ENCODE results near the gene GABRD.
"Not testable (repeated sequence)": the region's sequence is repeated elsewhere in the genome, so short reads cannot be mapped to it uniquely, and the experiment has no call there.

The GABRD gene

DNA sequence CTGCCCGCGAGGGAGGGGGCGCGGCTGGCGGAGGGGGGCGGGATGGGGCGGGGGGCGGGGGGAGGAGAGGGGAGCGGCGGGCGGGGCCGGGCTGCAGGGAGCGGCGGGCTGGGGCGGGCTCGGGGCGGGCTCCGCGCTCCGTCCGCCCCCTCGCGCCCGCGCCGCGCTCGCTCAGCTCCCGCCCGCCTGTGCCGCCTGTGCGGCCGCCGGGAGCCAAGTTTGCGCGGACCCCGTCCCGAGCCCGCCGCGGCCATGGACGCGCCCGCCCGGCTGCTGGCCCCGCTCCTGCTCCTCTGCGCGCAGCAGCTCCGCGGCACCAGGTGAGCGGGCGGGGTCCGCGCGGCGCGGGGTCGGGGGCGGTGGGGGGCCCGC is at the start of gene GABRD:
Gene GABRD (plus strand): TSS at position 174 of the 372 bp plus-strand sequence. CDS start 79 bp downstream, at position 253.
- no peak for DNase-seq (ENCODE audit: low read depth)

- no peak for DNase-seq (ENCODE audit: low read depth)
Observed at GRCh38 chr1:1969505-1969900, 49.6 kb upstream of the GABRD start.

DNA sequence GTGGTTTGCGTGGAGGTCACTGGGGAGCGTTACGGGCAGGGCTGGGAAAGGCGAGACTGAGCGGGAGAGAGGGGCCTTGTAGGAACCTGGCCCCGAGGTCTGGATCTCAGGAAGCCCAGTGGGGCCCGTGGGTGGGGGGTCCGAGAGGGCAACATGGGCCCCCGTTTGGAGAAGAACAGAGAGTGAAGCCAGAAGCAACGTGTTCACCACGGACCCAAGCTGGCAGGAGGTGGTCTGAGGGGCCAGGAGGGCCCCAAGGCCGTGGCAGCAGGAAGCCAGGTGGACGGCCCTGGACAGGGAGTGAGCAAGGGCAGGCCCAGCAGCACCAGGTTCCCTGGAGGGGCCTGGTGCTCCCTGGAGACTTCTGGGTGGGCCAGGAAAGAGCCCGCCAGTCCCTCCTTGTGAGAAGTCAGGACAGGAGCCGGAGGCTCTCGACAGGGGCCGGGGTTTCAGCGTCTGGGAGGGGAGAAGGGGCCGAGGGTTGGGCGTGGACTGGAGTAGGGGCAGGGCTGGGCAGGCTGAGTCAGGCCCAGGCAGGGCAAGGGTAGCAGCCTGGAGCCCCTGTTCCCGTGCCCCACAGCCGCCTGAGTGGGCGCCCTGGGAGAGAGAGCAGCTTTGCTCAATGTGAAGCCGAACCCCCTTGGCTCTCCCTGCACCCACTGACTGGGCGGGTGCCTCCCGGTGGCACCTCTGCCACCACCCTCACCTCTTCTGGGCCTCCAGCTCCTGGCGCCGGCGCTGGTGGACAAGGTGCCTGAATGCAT is 49.0 kb upstream of the GABRD start:
- DNase-seq (ENCODE audit: low read depth): no peak

DNA sequence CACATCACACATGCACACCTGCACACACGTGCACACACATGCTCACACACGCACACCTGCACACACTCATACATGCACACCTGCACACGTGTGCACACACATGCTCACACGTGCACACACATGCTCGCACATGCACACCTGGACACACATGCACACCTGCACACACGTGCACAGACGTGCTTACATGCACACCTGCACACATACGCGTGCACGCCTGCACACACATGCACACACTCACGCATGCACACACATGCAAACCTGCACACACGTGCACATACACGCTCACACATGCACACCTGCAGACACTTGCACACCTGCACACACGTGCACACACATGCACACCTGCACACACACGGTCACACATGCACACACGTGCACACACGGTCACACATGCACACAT is 48.1 kb upstream of the GABRD start:
- no peak for DNase-seq (ENCODE audit: low read depth)

DNA sequence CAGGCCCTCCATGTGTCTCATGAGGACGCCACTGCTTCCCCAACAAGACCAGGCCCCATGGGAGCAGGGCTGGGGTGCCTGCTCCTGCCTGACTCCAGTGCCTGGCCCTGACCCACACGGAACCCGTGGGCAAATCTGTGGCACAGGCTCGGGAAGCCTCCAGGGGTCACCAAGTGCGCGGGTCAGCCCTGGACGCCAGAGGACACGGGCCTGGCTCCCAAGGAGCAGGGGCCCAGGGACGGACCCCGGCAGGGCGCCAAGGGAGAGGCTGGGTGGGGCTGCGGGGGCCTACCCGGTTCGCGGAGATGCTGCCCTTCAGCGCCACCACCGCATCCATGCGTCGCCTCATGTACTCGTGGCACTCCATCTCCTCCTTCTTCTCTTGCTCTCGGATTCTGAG is 47.5 kb upstream of the GABRD start:
- no peak for DNase-seq (ENCODE audit: low read depth)

- no peak for DNase-seq (ENCODE audit: low read depth)
Observed at GRCh38 chr1:1972976-1973715, 46.0 kb upstream of the GABRD start.

GRCh38 chr1:1973716-1974642 is 45.2 kb upstream of the GABRD start:
- DNase-seq (ENCODE audit: low read depth): no peak

DNA sequence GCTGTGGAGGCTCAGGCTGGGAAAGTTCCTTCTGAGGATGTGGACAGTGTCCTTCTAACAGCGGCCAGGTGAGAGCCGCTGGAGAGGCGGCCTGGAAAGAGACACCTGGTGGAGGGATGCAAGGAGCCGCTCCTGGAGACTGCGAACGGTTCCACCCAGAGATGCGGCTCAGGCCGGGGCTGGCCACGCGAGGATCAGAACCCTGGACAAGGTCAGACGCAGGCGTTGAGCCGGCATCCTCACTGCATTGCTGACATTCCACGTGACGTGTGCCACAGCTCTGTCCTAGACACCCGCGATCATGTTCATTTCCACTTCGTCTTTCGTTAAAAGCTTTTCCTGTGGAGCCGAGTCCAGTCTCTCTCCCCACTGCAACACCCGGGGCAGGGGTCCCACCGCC is 44.3 kb upstream of the GABRD start:
- DNase-seq (ENCODE audit: low read depth): no peak

- no peak for DNase-seq (ENCODE audit: low read depth)
Observed at GRCh38 chr1:1975535-1975934, 43.6 kb upstream of the GABRD start.

GRCh38 chr1:1976031-1976430 is 43.1 kb upstream of the GABRD start:
- DNase-seq (ENCODE audit: low read depth): no peak

DNA sequence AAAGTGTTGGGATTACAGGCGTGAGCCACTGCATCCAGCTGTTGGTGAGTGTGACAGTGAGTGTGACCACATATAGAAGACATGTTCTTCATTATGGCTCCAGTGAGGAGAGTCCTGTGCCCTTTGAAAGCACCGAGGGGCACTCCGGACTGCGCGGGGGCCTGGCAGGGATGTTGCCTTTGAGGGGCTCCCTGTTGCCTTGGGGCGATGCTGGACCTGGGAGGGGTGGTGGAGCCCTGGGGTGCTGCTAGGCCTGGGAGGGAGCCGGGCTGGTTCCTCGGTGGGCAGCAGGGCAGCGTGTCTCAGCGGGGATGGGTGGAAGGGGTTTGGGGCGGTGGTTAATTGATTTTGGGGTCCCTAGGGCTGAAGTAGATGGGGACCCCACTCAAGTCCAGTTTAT is 41.0 kb upstream of the GABRD start:
- DNase-seq (ENCODE audit: low read depth): no peak

DNA sequence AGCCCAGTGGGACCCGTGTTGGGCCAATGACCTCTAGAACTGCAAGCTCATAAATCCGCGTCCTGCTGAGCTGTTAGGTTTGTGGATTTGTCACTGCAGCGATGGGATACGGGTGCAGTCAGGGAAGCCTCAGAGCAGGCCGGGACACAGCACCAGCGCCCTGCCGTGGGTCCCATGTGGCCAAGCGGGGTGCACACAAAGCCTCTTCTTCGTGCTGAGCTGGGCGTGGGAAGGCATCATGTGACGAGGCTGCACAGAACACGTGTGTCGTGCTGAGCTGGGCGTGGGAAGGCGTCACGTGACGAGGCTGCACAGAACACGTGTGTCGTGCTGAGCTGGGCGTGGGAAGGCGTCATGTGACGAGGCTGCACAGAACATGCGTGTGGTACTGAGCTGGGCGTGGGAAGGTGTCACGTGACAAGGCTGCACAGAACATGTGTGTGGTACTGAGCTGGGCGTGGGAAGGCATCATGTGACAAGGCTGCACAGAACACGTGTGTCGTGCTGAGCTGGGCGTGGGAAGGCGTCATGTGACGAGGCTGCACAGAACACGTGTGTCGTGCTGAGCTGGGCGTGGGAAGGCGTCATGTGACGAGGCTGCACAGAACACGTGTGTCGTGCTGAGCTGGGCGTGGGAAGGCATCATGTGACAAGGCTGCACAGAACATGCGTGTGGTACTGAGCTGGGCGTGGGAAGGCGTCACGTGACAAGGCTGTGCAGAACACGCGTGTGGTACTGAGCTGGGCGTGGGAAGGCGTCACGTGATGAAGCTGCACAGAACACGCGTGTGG is 40.3 kb upstream of the GABRD start:
- DNase-seq (ENCODE audit: low read depth): not testable (repeated sequence)

GRCh38 chr1:1979482-1980165 is 39.5 kb upstream of the GABRD start:
- no peak for DNase-seq (ENCODE audit: low read depth)

DNA sequence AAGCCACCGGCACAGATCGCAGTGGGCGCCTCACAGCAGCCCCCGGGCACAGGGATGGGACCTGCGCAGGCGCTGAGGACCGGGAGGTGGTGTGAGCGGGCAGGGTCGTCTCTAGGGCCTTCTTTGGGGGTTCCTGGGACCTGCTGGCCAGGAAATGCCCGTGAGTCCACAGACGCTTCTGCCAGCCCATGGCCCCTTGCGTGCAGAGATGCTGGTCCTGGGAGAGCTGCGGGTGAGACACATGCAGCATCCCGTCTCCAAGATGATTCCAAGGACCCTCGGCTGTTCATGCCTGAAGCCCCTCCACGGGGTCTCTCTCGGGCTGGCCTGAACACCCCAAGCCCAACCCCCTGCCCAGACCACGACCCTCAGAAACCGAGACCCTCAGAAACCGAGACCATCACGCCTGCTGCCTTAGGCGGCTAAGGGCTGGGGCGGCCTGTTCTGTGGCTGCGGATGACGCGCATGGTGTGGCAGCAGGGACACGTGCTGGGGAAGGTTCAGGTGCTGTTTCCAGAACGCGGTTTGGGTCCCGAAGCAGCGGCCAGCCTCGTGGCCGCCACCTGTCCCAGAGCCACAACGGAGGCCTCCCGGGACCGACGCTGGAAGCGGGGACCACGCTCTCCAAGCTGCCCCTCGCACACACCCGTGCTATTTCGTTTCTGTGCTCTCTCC is 38.5 kb upstream of the GABRD start:
- DNase-seq (ENCODE audit: low read depth): no peak

DNA sequence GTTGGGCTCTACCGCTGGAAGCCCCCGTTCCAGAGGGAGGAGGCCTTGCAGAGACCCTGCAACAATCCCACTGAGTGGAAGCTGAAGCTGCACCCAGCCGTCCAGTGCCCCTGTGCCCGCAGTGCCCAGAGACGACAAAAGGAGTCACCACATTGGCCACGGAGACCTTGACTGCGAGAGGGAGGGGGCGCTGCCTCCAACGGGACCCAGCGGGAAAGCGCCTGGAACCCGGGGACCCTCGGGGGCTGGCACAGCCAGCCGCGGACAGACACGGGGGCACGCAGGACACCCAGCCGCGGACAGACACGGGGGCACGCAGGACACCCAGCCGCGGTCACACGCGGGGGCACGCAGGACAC is 38.0 kb upstream of the GABRD start:
- no peak for DNase-seq (ENCODE audit: low read depth)

DNA sequence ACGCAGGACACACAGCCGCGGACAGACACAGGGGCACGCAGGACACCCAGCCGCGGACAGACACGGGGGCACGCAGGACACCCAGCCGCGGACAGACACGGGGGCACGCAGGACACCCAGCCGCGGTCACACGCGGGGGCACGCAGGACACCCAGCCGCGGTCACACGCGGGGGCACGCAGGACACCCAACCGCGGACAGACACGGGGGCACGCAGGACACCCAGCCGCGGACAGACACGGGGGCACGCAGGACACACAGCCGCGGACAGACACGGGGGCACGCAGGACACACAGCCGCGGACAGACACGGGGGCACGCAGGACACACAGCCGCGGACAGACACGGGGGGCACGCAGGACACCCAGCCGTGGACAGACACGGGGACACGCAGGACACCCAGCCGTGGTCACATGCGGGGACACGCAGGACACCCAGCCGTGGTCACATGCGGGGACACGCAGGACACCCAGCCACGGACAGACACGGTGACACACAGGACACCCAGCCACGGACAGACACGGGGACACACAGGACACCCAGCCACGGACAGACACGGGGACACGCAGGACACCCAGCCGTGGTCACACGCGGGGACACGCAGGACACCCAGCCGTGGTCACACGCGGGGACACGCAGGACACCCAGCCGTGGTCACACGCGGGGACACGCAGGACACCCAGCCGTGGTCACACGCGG is 37.4 kb upstream of the GABRD start:
- DNase-seq (ENCODE audit: low read depth): not testable (repeated sequence)

GRCh38 chr1:1982379-1983232 is 36.5 kb upstream of the GABRD start:
- DNase-seq (ENCODE audit: low read depth): no peak

GRCh38 chr1:1984560-1985070 is 34.5 kb upstream of the GABRD start:
- DNase-seq (ENCODE audit: low read depth): no peak

All from activated T-cell treated with anti-CD3 and anti-CD28 coated beads for 1 hour (primary cell).